HG02642 (cell line): ENCODE data around the gene RNF175.
A peak's percentile ranks its signal among the peaks of the same experiment; 100 is the strongest.

Experiments
- ATAC-seq: cut with Tn5 transposase; IDR thresholded peaks from one replicate; pipeline ENCODE4 v1.9.1; 2021; ENCODE audit warnings: mild to moderate bottlenecking; ENCODE audit not compliant: unreplicated experiment, poor library complexity

RNF175 gene

GRCh38 chr4:153750197-153750817, 9.5 kb downstream of the RNF175 start:
- ATAC-seq: peak; percentile 74

- ATAC-seq: no peak
Measured at GRCh38 chr4:153748378-153748777, 11.4 kb downstream of the RNF175 start.

- ATAC-seq: no peak
Measured at GRCh38 chr4:153747406-153747955, 12.3 kb downstream of the RNF175 start.

- ATAC-seq: no peak
Measured at GRCh38 chr4:153745651-153746050, 14.2 kb downstream of the RNF175 start.

- no peak for ATAC-seq
Measured at GRCh38 chr4:153741541-153741940, 18.3 kb downstream of the RNF175 start.

- no peak for ATAC-seq
Measured at GRCh38 chr4:153735906-153736461, 23.8 kb downstream of the RNF175 start.

- no peak for ATAC-seq
Measured at GRCh38 chr4:153733751-153734448, 25.9 kb downstream of the RNF175 start.

- no peak for ATAC-seq
Measured at GRCh38 chr4:153731239-153731638, 28.6 kb downstream of the RNF175 start.

GRCh38 chr4:153729895-153730294, 29.9 kb downstream of the RNF175 start:
- peak; percentile 42 for ATAC-seq

GRCh38 chr4:153728660-153729059, 31.2 kb downstream of the RNF175 start:
- peak; percentile 56 for ATAC-seq

GRCh38 chr4:153728151-153728550, 31.7 kb downstream of the RNF175 start:
- ATAC-seq: peak; percentile 15

GRCh38 chr4:153725831-153726154, 34.0 kb downstream of the RNF175 start:
- ATAC-seq: no peak

GRCh38 chr4:153725136-153725830, 34.5 kb downstream of the RNF175 start:
- ATAC-seq: no peak

- ATAC-seq: no peak
Measured at GRCh38 chr4:153724606-153725005, 35.2 kb downstream of the RNF175 start.

- ATAC-seq: no peak
Measured at GRCh38 chr4:153722036-153722435, 37.8 kb downstream of the RNF175 start.

- ATAC-seq: no peak
Measured at GRCh38 chr4:153713866-153714646, 45.8 kb downstream of the RNF175 start.

- ATAC-seq: no peak
Measured at GRCh38 chr4:153710681-153711080, 49.1 kb downstream of the RNF175 start.

GRCh38 chr4:153706519-153706918, 53.3 kb downstream of the RNF175 start:
- ATAC-seq: peak; percentile 23

- ATAC-seq: peak; percentile 78
Measured at GRCh38 chr4:153705743-153706468, 53.9 kb downstream of the RNF175 start.

- no peak for ATAC-seq
Measured at GRCh38 chr4:153704522-153704921, 55.3 kb downstream of the RNF175 start.
